CD4-positive, alpha-beta T cell treated with Interleukin-4 for 1 hour (primary cell): ENCODE data around the gene ANKRD65.
"Not testable (repeated sequence)": the region's sequence is repeated elsewhere in the genome, so short reads cannot be mapped to it uniquely, and the experiment has no call there.

ENCODE experiments used
- DNase-seq, 2 donors: peaks; one replicate each; pipeline ENCODE4 v3.0.0-alpha.2; 2020 to 2022

The ANKRD65 gene

GRCh38 chr1:1412311-1412902 is 8.7 kb downstream of the ANKRD65 start:
- not testable (repeated sequence) for DNase-seq

DNA sequence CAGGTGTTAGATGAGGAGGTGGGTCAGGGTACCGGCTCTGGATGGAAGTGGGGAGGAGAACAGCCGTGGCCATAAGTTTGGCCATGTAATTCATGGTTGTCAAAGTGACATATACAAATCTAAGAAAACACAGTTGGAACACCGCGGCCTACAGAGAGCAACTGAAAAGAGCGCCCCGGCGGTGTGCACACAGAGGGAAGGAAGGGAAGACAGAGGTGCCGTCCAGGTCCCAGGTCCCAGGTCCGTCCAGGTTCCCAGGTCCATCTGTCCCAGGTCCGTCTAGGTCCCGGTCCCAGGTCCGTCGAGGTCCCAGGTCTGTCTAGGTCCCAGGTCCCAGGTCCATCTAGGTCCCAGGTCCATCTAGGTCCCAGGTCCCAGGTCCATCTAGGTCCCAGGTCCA is 9.4 kb downstream of the ANKRD65 start:
- DNase-seq, result no peak

- not testable (repeated sequence) for DNase-seq
These were observed 10.8 kb downstream of the ANKRD65 start for GRCh38 chr1:1410238-1410637.

- DNase-seq, result peak; percentile 26 to 37
These were observed 13.3 kb downstream of the ANKRD65 start for GRCh38 chr1:1407636-1408318.

GRCh38 chr1:1406821-1407635 is 14.0 kb downstream of the ANKRD65 start, which contains the start of gene MRPL20:
Gene MRPL20, minus strand, starts transcription at chr1:1407293. Its CDS starts 76 bp downstream, at chr1:1407217.
- peak; percentile 95 to 96 for DNase-seq

DNA sequence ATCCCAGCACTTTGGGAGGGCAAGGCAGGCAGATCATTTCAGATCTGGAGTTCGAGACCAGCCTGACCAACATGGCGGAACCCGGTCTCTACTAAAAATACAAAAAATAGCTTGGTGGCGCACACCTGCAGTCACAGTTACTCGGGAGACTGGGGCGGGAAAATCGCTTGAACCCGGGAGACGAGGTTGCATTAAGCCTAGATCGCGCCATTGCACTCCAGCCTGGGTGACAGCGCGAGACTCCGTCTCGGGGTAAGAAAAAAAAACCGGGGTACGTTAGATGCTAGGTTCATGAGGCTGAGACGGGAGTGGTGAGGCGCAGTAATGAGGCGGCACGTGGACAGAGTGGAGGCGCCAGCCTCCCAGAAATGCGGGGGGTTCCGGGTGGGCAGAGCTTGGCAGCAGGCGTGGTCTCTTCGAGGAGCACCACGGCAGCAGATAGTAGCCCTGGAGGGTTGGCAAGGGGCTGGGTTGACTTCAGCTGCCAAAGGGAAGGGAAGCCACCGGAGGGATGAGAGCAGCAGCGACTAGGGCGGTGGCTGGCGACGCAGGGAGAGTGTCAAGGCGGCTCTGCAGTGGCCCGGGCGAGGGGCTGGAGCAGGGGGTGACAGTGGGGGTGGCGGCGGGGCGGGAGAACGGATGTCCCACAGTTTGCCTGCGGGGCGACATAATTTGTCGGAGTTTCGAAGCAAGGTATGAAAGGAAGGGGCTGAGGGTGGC is 14.8 kb downstream of the ANKRD65 start:
- DNase-seq, result no peak

DNA sequence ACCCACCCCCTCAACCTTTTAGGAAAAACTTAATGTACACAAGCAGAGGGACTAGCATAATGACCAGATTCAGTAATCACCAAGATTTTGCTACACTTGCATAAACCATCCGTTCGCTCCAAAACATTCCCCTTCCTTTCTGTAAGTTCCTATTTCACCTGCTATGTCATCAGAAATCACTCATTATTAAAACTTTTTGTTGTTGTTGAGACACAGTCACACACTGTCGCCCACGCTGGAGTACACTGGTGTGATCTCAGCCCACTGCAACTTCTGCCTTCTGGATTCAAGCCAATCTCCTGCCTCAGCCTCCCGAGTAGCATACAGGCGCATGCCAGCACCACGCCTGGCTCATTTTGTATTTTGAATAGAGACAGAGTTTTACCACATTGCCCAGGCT is 17.4 kb downstream of the ANKRD65 start:
- DNase-seq, result no peak

GRCh38 chr1:1402901-1403392 is 18.1 kb downstream of the ANKRD65 start:
- DNase-seq, result not testable (repeated sequence)

DNA sequence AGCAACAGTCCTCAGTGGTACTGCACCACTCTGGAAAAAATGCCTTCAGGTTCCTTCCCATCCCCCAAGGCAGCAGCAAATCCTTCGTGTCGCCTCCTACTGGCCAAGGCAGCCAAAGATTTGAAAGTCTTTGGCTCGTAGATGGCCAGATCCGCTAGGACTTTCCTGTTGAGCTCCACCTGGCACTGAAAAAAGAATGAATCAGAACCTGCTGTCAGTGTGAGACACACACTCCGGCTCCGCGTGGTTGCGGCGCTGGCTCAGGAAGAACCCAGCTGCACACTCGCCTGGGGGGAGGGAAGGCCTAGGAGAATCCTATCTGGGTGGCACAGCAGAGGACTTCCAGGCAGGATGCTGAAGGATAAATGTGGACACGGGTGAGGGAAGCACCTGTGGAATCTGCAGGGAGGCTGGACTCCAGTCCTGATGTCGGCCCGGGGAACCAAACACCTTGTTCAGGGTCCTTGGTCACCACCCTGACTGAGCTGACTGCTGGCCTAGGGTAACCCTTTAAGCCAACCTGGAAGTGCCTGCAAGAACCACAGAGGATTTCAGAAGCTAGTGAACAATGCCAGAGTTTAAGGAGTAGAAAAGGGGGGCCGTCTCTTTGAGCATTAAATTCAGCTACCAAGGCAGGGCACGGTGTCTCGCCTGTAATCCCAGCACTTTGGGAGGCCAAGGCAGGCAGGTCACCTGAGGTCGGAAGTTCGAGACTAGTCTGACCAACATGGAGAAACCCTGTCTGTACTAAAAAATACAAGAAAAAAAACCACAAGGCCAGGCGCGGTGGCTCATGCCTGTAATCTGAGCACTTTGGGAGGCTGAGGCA is 18.8 kb downstream of the ANKRD65 start:
- DNase-seq, result peak; percentile 25 to 38

- DNase-seq, result no peak
These were observed 19.5 kb downstream of the ANKRD65 start for GRCh38 chr1:1401457-1402010.

DNA sequence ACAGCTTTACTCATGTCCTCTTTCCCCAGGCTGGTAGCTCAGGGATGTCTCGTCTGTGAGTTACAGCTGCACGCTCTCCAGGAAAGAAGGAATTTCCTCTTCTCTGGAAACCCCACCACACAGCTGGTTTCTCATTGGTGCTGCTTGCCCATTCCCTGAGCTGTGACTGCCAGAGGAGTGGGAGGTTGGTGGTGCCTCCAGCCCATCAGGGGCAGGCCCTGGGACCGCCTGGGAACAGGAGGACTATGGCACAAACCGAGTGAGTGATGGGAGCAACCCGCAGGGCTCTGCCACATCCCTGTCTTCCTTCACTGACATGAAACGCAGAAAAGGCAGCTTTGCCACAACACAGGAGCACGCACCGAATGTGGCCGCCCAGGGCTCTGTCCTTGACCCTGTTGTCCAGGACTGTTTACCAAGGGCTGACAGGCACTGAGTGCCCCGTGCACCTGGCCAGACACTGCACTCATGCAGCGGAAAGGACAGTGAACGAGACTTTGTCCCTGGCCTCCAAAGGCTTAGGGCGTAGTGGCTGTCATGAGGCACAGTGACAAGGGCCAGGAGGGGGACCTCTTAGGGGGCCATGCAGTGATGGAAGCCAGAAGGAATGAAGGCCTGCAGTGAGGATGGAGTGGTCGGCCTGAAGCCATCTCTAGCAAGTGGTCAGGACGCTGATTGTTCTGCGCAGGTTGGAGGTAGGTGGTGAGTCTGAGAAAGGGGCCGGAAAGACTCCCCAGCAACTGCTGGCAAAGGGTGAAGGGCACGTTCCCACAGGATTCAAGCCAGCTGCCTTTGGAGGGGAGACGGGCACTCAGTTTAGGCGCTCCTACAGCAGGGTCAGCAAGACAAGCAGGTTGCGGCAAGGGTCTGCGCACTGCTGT is 20.3 kb downstream of the ANKRD65 start:
- DNase-seq, result no peak

DNA sequence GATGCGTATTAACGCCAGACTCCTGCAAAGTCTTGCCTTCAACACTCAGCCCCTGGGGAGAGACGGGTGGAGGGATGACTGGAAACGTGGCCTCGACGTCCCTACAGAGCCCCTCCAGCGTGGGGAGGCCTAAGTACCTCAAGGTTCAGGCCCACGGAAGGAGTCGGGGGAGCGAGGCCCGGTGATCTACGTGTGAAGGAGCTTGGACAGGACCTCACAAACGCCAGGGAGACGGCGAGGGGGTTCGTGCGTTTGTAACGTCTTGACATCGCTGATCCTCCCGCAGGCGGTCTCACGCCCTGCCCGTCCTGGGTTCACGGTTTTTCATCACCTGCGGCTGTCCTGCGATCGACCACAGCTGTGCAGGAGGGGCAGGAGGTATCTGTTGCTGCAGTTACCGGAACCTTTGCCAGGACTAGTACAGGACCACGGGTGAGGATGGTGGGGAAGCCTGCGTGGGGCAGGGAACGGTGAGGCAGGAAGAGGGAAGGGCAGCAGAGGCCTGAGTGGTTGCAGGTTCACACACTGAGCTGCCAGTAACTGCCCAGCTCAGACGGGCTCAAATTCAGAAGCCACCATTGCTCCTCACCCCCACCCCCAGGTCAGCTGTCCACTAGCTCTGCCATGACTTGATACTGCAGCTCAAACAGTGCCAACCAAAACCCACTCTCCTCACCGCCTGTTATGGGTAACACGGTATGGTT is 21.1 kb downstream of the ANKRD65 start:
- DNase-seq, result peak in 1 of 2 donors; percentile 21

DNA sequence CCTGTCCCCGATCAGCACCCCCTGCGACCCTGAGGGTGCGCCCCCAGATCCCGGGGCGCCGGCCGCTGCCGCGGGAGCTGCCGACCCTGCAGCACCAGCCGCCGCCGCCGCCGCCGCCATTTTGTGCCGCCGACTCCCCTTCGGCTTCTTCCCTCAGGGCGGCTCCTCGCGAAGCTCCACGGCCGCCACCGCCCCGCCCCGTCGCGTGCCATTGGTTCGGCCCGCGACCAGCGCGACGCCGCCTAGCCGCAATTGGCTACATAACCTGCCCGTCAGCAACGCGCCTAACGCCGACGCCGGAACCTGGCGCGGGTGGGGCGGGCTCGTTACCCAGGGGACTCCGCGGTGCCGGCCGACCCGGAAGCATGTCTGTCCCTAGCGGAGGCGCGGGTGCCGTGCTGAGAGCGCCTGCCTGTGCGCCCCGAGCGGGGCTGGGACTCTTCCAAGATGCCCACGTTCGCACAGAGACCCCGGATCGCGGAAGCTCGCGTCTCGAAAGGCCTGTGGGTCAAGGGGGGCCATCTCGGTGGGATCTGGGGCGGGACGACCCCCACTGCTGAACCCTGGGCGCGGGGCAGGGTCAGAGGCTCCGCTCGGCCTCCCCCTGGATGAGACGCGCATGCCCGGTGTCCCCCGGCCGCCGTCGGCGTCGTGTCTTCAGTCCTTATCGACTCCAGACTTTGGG is 21.7 kb downstream of the ANKRD65 start, which contains the start of gene CCNL2:
Gene CCNL2, minus strand, starts transcription at position 149 of the 685 bp plus-strand sequence. Its CDS starts 29 bp downstream, at position 120.
- DNase-seq, result peak; percentile 98 to 99

GRCh38 chr1:1398677-1399186 is 22.3 kb downstream of the ANKRD65 start:
- DNase-seq, result no peak

- no peak for DNase-seq
These were observed 23.1 kb downstream of the ANKRD65 start for GRCh38 chr1:1397839-1398523.

- DNase-seq, result no peak
These were observed 25.9 kb downstream of the ANKRD65 start for GRCh38 chr1:1395166-1395565.

DNA sequence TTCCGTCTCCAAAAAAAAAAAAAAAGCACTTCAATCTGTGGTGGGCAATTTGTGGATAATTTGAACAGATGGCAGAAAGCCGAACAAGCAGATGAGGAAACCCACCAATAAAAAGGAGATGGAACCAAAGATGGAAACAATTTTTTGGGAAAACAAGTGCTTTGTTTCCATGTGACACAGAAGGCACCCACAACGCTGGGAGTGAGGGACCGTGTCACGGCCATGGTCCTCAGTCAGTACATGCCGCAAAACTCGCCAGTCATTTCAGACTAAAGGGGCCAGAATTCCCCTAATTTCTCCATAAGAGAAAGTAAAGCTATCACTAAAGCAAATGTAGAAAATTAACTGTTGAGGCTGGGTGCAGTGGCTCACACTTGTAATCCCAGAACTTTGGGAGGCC is 27.0 kb downstream of the ANKRD65 start:
- DNase-seq, result no peak

DNA sequence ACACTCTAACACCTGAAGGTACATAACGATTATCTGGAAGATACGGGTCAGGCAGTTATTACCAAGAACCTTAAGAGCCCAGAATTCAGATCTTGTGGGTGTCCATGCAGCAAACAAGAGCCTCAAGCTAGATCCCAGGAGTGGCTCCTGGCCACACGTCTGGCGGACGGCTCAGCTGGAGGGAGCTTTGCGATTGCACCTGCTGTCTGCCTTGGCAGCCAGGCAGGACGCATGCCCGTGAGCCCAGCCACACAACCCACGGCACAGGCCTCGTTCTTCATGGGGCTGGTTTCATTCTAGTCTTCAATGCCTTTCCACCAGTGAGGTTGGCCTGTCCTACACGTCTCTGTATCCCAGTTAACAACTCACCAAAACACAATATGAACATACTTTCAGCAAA is 27.6 kb downstream of the ANKRD65 start:
- DNase-seq, result no peak
